SK-N-SH treated with all-trans-retinoic acid at 6 μM for 48 hours (cell line): ENCODE results near the gene LARP4.

Experiments
- CSDC2 ChIP-seq: fragments of 250-450 bp; sonication (Bioruptor Pico); IDR thresholded peaks from 2 replicates; pipeline ENCODE4 v1.5.0; 2020; ENCODE audit warnings: mild to moderate bottlenecking, moderate library complexity
- GLIS3 ChIP-seq: fragments of 250-450 bp; sonication (Bioruptor Pico); IDR thresholded peaks from 2 replicates; pipeline ENCODE4 v1.5.0; 2020; ENCODE audit warnings: mild to moderate bottlenecking, moderate library complexity
- ZC3H10 ChIP-seq: fragments of 250-450 bp; sonication (Bioruptor Pico); IDR thresholded peaks from 2 replicates; pipeline ENCODE4 v1.5.1; 2021; ENCODE audit warnings: mild to moderate bottlenecking, moderate library complexity
- ZFP3 ChIP-seq: fragments of 250-450 bp; sonication (Bioruptor Pico); IDR thresholded peaks from 2 replicates; pipeline ENCODE4 v1.5.0; 2020; ENCODE audit warnings: mild to moderate bottlenecking, moderate library complexity
- ZNF70 ChIP-seq: fragments of 450-650 bp; formaldehyde crosslinking; IDR thresholded peaks from 2 replicates; pipeline ENCODE4 v1.5.0; 2020; ENCODE audit warnings: mild to moderate bottlenecking, moderate library complexity
- TF ChIP-seq, protein P1 (sequence below): fragments of 250-450 bp; sonication (Bioruptor Pico); IDR thresholded peaks from 2 replicates; pipeline ENCODE4 v1.8.0; 2020; ENCODE audit warnings: mild to moderate bottlenecking, moderate library complexity, borderline replicate concordance
- TF ChIP-seq, protein P2 (sequence below): fragments of 250-450 bp; sonication (Bioruptor Pico); IDR thresholded peaks from 2 replicates; pipeline ENCODE4 v1.5.1; 2020; ENCODE audit warnings: low read depth, mild to moderate bottlenecking, moderate library complexity

DNA sequence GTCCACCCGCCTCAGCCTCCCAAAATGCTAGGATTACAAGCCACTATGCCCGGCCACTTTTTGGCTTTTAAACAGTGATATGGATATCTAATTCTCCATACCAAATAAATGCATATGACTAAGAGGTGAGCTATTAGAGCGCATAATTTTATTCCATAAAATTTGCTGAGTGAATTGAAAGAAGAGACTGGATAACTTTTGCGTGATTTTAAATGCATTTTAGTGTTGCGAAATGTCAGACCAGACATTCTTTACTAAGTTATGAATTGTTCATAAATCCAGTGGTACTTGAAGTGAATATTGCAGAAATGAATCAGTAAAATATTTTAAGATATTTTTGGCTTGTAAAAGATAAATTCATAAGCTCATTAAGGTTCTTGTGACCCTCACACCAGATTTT, 53.2 kb downstream of the LARP4 start:
- TF ChIP-seq, protein P1, sequence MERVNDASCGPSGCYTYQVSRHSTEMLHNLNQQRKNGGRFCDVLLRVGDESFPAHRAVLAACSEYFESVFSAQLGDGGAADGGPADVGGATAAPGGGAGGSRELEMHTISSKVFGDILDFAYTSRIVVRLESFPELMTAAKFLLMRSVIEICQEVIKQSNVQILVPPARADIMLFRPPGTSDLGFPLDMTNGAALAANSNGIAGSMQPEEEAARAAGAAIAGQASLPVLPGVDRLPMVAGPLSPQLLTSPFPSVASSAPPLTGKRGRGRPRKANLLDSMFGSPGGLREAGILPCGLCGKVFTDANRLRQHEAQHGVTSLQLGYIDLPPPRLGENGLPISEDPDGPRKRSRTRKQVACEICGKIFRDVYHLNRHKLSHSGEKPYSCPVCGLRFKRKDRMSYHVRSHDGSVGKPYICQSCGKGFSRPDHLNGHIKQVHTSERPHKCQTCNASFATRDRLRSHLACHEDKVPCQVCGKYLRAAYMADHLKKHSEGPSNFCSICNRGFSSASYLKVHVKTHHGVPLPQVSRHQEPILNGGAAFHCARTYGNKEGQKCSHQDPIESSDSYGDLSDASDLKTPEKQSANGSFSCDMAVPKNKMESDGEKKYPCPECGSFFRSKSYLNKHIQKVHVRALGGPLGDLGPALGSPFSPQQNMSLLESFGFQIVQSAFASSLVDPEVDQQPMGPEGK (CRISPR knock-in tag): no peak
- TF ChIP-seq GLIS3: no peak
- TF ChIP-seq, protein P2, sequence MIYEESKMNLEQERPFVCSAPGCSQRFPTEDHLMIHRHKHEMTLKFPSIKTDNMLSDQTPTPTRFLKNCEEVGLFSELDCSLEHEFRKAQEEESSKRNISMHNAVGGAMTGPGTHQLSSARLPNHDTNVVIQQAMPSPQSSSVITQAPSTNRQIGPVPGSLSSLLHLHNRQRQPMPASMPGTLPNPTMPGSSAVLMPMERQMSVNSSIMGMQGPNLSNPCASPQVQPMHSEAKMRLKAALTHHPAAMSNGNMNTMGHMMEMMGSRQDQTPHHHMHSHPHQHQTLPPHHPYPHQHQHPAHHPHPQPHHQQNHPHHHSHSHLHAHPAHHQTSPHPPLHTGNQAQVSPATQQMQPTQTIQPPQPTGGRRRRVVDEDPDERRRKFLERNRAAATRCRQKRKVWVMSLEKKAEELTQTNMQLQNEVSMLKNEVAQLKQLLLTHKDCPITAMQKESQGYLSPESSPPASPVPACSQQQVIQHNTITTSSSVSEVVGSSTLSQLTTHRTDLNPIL: no peak
- no peak for TF ChIP-seq ZFP3 (CRISPR knock-in tag)
- no peak for TF ChIP-seq ZNF70
- TF ChIP-seq CSDC2 (CRISPR knock-in tag): no peak
- no peak for TF ChIP-seq ZC3H10 (CRISPR knock-in tag)
